Cardiac fibroblast (primary cell): ENCODE measurements around the gene ENOX2.
"Not testable (repeated sequence)": the region's sequence is repeated elsewhere in the genome, so short reads cannot be mapped to it uniquely, and the experiment has no call there.

Experiments
- DNase-seq, 2 donors: peaks; one replicate each; pipeline versions ENCODE4 v3.0.0 to v3.0.0-alpha.2; 2010; ENCODE audit warnings: low read depth in 2 of 2
- H3K4me3 ChIP-seq, 2 donors: replicated peaks in 1 of 2; 1 replicate in 1 of 2; 2 replicates in 1 of 2; pipeline ENCODE4 v1.5.1; 2011; ENCODE audit warnings: low read depth in 2 of 2, low read length in 2 of 2, mild to moderate bottlenecking in 2 of 2, moderate library complexity in 1 of 2
- CTCF ChIP-seq: IDR thresholded peaks from one replicate; pipeline ENCODE4 v1.5.1; 2011; ENCODE audit warnings: low read depth, mild to moderate bottlenecking, low read length, inconsistent platforms

Gene ENOX2

GRCh38 chrX:130719413-130719812, 183.6 kb downstream of the ENOX2 start:
- H3K4me3 ChIP-seq, result no peak overlapping the region
- TF ChIP-seq CTCF, result no peak
- DNase-seq, result no peak

- H3K4me3 ChIP-seq, result no peak overlapping the region
- TF ChIP-seq CTCF, result no peak
- DNase-seq, result no peak
These were observed 184.9 kb downstream of the ENOX2 start for GRCh38 chrX:130718137-130718536.

GRCh38 chrX:130716781-130717413, 186.1 kb downstream of the ENOX2 start:
- DNase-seq, result peak in 1 of 2 donors; percentile 43
- no peak for TF ChIP-seq CTCF
- H3K4me3 ChIP-seq, result no peak overlapping the region

GRCh38 chrX:130716346-130716745, 186.7 kb downstream of the ENOX2 start:
- no peak for DNase-seq
- no peak for TF ChIP-seq CTCF
- H3K4me3 ChIP-seq, result no peak overlapping the region

GRCh38 chrX:130715299-130715698, 187.7 kb downstream of the ENOX2 start:
- DNase-seq, result peak; percentile 12 to 39
- no peak for TF ChIP-seq CTCF
- H3K4me3 ChIP-seq, result no peak overlapping the region

- DNase-seq, result no peak
- H3K4me3 ChIP-seq, result no peak overlapping the region
- no peak for TF ChIP-seq CTCF
These were observed 188.3 kb downstream of the ENOX2 start for GRCh38 chrX:130714665-130715064.

GRCh38 chrX:130714135-130714534, 188.9 kb downstream of the ENOX2 start:
- H3K4me3 ChIP-seq, result no peak overlapping the region
- no peak for TF ChIP-seq CTCF
- no peak for DNase-seq

- H3K4me3 ChIP-seq, result not testable (repeated sequence)
These were observed 193.8 kb downstream of the ENOX2 start for GRCh38 chrX:130709178-130709577.

More at GRCh38 chrX:130709178-130709577, 193.8 kb downstream of the ENOX2 start:
- not testable (repeated sequence) for DNase-seq
